ENCODE data around the gene ZBTB20.
A peak's percentile ranks its signal among the peaks of the same experiment; 100 is the strongest.

Gene ZBTB20

GRCh38 chr3:115087512-115087911 is 59.6 kb downstream of the ZBTB20 start:
- DNase-seq: no peak

GRCh38 chr3:115086344-115086743 is 60.7 kb downstream of the ZBTB20 start:
- no peak for DNase-seq

GRCh38 chr3:115085197-115085865 is 61.8 kb downstream of the ZBTB20 start:
- no peak for DNase-seq

- no peak for DNase-seq
Measured at GRCh38 chr3:115084686-115085085, 62.4 kb downstream of the ZBTB20 start.

- DNase-seq: no peak
Measured at GRCh38 chr3:115082260-115082659, 64.8 kb downstream of the ZBTB20 start.

GRCh38 chr3:115081444-115081843 is 65.6 kb downstream of the ZBTB20 start:
- DNase-seq: no peak

- DNase-seq: no peak
Measured at GRCh38 chr3:115077501-115078250, 69.4 kb downstream of the ZBTB20 start.

- DNase-seq: no peak
Measured at GRCh38 chr3:115074502-115074901, 72.6 kb downstream of the ZBTB20 start.

- peak; percentile 87 for DNase-seq
Measured at GRCh38 chr3:115072265-115073021, 74.6 kb downstream of the ZBTB20 start.

- DNase-seq: no peak
Measured at GRCh38 chr3:115071601-115072000, 75.5 kb downstream of the ZBTB20 start.

- DNase-seq: no peak
Measured at GRCh38 chr3:115071166-115071565, 75.9 kb downstream of the ZBTB20 start.

GRCh38 chr3:115068799-115069198 is 78.3 kb downstream of the ZBTB20 start:
- DNase-seq: no peak

- DNase-seq: no peak
Measured at GRCh38 chr3:115062412-115062956, 84.6 kb downstream of the ZBTB20 start.

GRCh38 chr3:115062009-115062408 is 85.1 kb downstream of the ZBTB20 start:
- no peak for DNase-seq

- DNase-seq: no peak
Measured at GRCh38 chr3:115052906-115053305, 94.2 kb downstream of the ZBTB20 start.

- DNase-seq: no peak
Measured at GRCh38 chr3:115042351-115042750, 104.7 kb downstream of the ZBTB20 start.

GRCh38 chr3:115040673-115041286 is 106.3 kb downstream of the ZBTB20 start:
- DNase-seq: peak; percentile 5

- no peak for DNase-seq
Measured at GRCh38 chr3:115040246-115040645, 106.8 kb downstream of the ZBTB20 start.

GRCh38 chr3:115038817-115039216 is 108.3 kb downstream of the ZBTB20 start:
- DNase-seq: no peak

- no peak for DNase-seq
Measured at GRCh38 chr3:115022835-115023398, 124.2 kb downstream of the ZBTB20 start.

- DNase-seq: no peak
Measured at GRCh38 chr3:115022199-115022598, 124.9 kb downstream of the ZBTB20 start.

GRCh38 chr3:115021061-115021460 is 126.0 kb downstream of the ZBTB20 start:
- no peak for DNase-seq

GRCh38 chr3:115019900-115020299 is 127.2 kb downstream of the ZBTB20 start:
- no peak for DNase-seq

Data from COR-L47 (cell line).